Endothelial cell of umbilical vein (primary cell): ENCODE data around the gene NEBL.

Experiments
- CTCF ChIP-seq, 2 donors: IDR thresholded peaks; 1 replicate in 1 of 2; 2 replicates in 1 of 2; pipeline ENCODE4 v1.5.1; 2011; ENCODE audit warnings: low read length in 2 of 2, mild to moderate bottlenecking in 2 of 2, moderate library complexity in 2 of 2, control low read depth in 1 of 2, inconsistent platforms in 1 of 2, low read depth in 1 of 2; ENCODE audit not compliant: insufficient read depth in 1 of 2; ENCODE audit errors: extremely low read depth in 1 of 2
- EZH2 ChIP-seq: IDR thresholded peaks from 2 replicates; pipeline ENCODE4 v1.6.1; 2012; ENCODE audit warnings: borderline replicate concordance, low read depth, mild to moderate bottlenecking, moderate library complexity, low read length, inconsistent platforms; ENCODE audit not compliant: severe bottlenecking
- FOS ChIP-seq: IDR thresholded peaks from 2 replicates; pipeline ENCODE4 v1.6.1; 2011; ENCODE audit warnings: mild to moderate bottlenecking, low read length, moderate library complexity, borderline replicate concordance; ENCODE audit not compliant: insufficient read depth
- GATA2 ChIP-seq: IDR thresholded peaks from 2 replicates; pipeline ENCODE4 v1.7.0; 2011; ENCODE audit warnings: low read depth, mild to moderate bottlenecking, moderate library complexity, mixed read lengths, low read length; ENCODE audit not compliant: insufficient read length, insufficient read depth
- JUN ChIP-seq: IDR thresholded peaks from 2 replicates; pipeline ENCODE4 v1.6.1; 2011; ENCODE audit warnings: borderline replicate concordance, low read depth; ENCODE audit not compliant: insufficient read length, insufficient read depth
- MAX ChIP-seq: IDR thresholded peaks from 2 replicates; pipeline ENCODE4 v1.6.1; 2011; ENCODE audit not compliant: insufficient read depth, insufficient read length
- MYC ChIP-seq: IDR thresholded peaks from one replicate; pipeline ENCODE4 v1.6.1; 2011; ENCODE audit warnings: mild to moderate bottlenecking, low read depth, low read length
- POLR2A ChIP-seq: IDR thresholded peaks from 2 replicates; pipeline ENCODE4 v1.6.1; 2012; ENCODE audit warnings: low read depth, mild to moderate bottlenecking, control low read depth, low read length
- POLR2AphosphoS5 ChIP-seq: IDR thresholded peaks from 2 replicates; pipeline ENCODE4 v1.6.1; 2012; ENCODE audit warnings: low read depth, mild to moderate bottlenecking, control low read depth, low read length, moderate library complexity; ENCODE audit not compliant: insufficient read depth

DNA sequence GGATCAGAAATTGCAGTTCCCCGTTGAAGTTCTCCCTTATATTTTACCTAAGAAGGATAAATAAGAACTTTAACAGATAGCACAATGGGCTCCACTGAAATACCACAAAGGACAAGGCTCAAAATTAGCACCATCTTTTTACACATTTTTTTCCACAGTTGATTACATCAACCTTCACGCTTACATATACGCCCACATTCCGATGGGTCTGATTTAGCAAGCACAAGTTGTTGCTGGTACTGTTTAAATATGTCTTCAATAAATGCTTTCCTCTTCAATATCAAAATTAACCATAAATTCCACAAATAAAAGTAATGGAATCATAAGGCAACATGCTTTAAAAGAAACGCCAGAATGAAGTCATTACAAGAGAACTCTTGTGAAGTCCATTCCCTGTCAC, 79.5 kb downstream of the NEBL start:
- TF ChIP-seq POLR2A (no peak), CTCF (IDR thresholded peaks at IDR 0.05; ENCODE audit: extremely low read depth in 1 of 2, insufficient read depth in 1 of 2, low read depth in 1 of 2, low read length in 2 of 2) (no peak), EZH2 (no peak), POLR2AphosphoS5 (no peak), MYC (no peak), MAX (no peak), JUN (no peak), FOS (no peak), GATA2 (no peak)
